Measurements from ENCODE around the gene KCNT2. TPM values are rescaled to one million over a fixed set of nuclear protein-coding genes. Genes with fewer than 3 reads are reported as not detected.
A peak's percentile ranks its signal among the peaks of the same experiment; 100 is the strongest.

The KCNT2 gene
- total RNA-seq, 6 experiments from 2014 or later = 0.23 to 1.4 (median 0.32) TPM

- no peaks in the 10 kb centered on the region for H3K36me3 Mint-ChIP-seq (ENCODE audit: low read depth)
- no peak for TF ChIP-seq CTCF (IDR thresholded peaks at IDR 0.05)
- peaks cover 31% of the 10 kb centered on the region for H3K4me1 Mint-ChIP-seq (ENCODE audit: low read depth)
- DNase-seq = no peak
- no peak overlapping the region for H3K27ac Mint-ChIP-seq
- H3K4me3 Mint-ChIP-seq = no peak overlapping the region
- no peaks in the 10 kb centered on the region; the same call in 1 of the 2 replicates for H3K27me3 Mint-ChIP-seq (ENCODE audit: insufficient read depth)
- H3K9me3 Mint-ChIP-seq = no peaks in the 10 kb centered on the region
Observed at GRCh38 chr1:196412326-196412725, 195.9 kb downstream of the KCNT2 start.

GRCh38 chr1:196410768-196411167, 197.5 kb downstream of the KCNT2 start:
- Mint-ChIP-seq H3K4me3 (no peak overlapping the region), H3K36me3 (ENCODE audit: low read depth) (no peaks in the 10 kb centered on the region), H3K27me3 (ENCODE audit: insufficient read depth) (no peaks in the 10 kb centered on the region; the same call in 1 of the 2 replicates), H3K9me3 (no peaks in the 10 kb centered on the region), H3K4me1 (ENCODE audit: low read depth) (peaks cover 40% of the 10 kb centered on the region), H3K27ac (no peak overlapping the region)
- DNase-seq = no peak
- no peak for TF ChIP-seq CTCF (IDR thresholded peaks at IDR 0.05)

- Mint-ChIP-seq H3K4me3 (no peak overlapping the region), H3K9me3 (no peaks in the 10 kb centered on the region)
Observed at GRCh38 chr1:196409586-196409985, 198.7 kb downstream of the KCNT2 start.

GRCh38 chr1:196407358-196408051, 200.7 kb downstream of the KCNT2 start:
- no peak for TF ChIP-seq CTCF (IDR thresholded peaks at IDR 0.05)
- H3K9me3 Mint-ChIP-seq = no peaks in the 10 kb centered on the region
- peak overlapping the region; percentile 76 for H3K27ac Mint-ChIP-seq
- peak overlapping the region; percentile 32 for H3K4me3 Mint-ChIP-seq
- DNase-seq = peak; percentile 17
- peaks cover 54% of the 10 kb centered on the region for H3K4me1 Mint-ChIP-seq (ENCODE audit: low read depth)
- H3K36me3 Mint-ChIP-seq (ENCODE audit: low read depth) = no peaks in the 10 kb centered on the region
- no peaks in the 10 kb centered on the region; the same call in 1 of the 2 replicates for H3K27me3 Mint-ChIP-seq (ENCODE audit: insufficient read depth)

More at GRCh38 chr1:196409586-196409985, 198.7 kb downstream of the KCNT2 start:
- no peak for DNase-seq
- no peak overlapping the region for H3K27ac Mint-ChIP-seq
- no peak for TF ChIP-seq CTCF (IDR thresholded peaks at IDR 0.05)
- H3K36me3 Mint-ChIP-seq (ENCODE audit: low read depth) = no peaks in the 10 kb centered on the region
- H3K27me3 Mint-ChIP-seq (ENCODE audit: insufficient read depth) = no peaks in the 10 kb centered on the region; the same call in 1 of the 2 replicates
- H3K4me1 Mint-ChIP-seq (ENCODE audit: low read depth) = peaks cover 44% of the 10 kb centered on the region

GRCh38 chr1:196405839-196406238, 202.4 kb downstream of the KCNT2 start:
- no peak overlapping the region for H3K27ac Mint-ChIP-seq
- peaks cover 60% of the 10 kb centered on the region for H3K4me1 Mint-ChIP-seq (ENCODE audit: low read depth)
- DNase-seq = no peak
- H3K27me3 Mint-ChIP-seq (ENCODE audit: insufficient read depth) = no peaks in the 10 kb centered on the region
- no peak for TF ChIP-seq CTCF (IDR thresholded peaks at IDR 0.05)
- H3K36me3 Mint-ChIP-seq (ENCODE audit: low read depth) = no peaks in the 10 kb centered on the region
- H3K4me3 Mint-ChIP-seq = no peak overlapping the region
- no peaks in the 10 kb centered on the region for H3K9me3 Mint-ChIP-seq
